NK-92 (cell line): ENCODE data around the gene SMIM10L2A.
"Not testable (repeated sequence)": the region's sequence is repeated elsewhere in the genome, so short reads cannot be mapped to it uniquely, and the experiment has no call there.

ENCODE experiments used
- DNase-seq: peaks from one replicate; lab custom pipeline; 2025; ENCODE audit not compliant: unreplicated experiment; lab: John Stamatoyannopoulos, UW

SMIM10L2A gene

DNA sequence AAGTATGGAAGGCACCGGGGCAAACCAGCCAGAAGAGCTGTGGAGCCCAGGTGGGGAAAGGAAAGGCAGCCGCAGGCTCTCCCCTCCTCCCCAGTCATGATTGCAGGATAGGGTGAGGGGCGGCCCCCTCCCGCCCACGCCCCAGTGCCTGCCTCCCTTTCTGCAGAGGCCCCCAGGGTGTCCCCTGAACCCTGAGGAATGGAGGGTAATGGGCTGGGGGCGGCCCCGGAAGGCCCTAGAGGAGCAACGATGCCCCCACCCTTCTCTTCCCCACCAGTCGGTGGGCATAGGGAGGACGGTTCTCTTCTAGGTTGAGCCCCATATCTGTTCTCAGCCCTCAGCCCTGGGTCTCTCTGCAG, 1.0 kb downstream of the SMIM10L2A start:
- not testable (repeated sequence) for DNase-seq

DNA sequence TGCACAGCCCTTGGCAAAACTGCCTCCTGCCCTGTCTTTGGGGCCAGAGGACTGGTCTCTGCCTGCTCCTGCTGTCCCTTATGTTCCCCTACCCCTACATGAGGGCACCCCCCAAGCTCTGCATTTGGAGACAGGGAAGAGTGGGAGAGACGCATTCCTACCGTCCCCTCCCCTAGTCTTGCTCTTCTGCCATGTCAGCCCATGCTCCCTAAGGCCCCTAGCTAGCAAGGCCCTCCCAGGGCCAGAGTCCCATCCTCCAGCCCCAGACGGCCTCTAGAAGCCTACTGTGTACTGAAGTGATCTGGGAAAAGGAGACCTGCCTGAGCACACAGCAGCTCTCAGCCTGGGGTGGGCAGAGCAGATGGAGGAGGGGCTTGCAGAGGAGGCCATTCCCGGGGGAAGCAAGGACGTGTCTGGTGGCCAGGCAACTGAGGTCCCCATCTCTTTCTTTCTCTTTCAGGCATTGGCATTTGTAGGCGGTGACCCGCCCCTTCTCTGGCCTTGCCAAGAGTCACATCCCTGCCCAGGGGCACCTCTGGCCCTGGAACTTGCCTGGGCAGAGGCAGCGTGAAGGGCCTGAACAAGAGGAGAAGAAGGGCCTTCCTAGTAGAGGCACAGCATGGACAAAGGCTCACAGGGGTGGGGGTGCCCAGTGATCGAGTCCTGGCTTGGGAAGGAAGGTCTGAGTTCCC, 1.6 kb downstream of the SMIM10L2A start:
- DNase-seq = not testable (repeated sequence)

DNA sequence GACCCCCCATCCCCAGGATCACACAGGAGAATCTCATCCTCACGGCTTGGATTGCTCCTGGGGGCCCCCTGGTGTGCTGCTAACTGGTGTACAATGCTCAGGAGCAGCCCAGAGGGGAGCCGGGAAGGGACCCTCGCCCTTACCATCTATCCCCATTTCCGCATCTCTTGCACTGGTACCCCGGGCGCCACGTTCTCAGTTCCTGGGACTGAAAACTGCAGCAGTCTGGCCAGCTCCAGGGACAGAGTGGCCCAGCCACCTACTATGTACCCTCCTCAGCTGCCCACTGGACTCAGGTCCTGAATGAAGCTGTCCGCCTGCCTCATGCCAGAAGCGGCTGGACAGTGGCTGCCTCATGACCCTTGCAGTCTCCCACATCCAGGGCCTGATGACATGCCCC, 2.7 kb downstream of the SMIM10L2A start:
- DNase-seq = no peak

DNA sequence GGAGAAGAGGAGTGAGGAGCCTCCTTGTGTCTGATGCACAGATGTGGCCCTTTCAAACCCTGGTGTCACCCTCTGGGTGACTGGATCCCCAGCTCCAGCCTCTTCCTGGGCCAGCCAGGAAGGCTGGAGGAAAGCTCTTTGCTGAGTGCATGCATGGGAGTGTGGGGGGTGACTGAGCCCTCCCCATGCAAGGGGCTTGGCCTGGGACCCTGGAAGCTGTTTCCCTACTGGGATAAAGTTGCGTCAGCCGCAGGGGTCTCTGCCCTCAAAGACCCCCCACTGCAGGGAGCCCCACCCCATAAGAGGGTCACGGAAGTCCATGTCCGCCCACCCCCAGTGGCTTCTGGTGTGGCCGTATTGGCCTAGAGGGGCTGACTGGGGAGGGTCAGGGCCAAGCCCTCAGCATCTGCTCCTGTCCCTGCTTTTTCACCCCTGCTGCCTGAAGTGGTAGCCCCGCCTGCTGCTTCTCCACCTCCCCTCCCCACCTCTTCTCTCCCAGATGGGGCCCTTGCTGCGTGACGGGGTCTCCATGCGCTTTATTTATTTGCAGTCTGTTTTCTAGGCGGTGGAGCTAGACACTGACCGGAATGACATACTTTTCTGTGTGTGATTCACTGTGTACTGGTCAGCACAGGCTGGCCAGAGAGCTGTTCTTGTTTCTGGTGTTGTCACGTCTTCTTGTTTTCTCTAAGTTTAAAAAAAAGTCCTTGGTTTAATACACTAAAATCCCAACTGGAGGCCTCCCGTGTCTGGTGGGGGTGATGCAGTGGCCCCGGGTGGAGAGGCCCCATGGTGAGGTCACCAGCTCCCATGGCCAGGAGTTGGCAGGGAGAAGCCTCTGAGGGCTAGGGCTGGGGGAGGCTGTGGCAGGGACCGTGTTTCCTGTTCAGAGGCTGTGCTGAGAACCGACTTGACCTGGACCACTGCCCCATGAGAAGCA, 3.6 kb downstream of the SMIM10L2A start:
- DNase-seq = no peak

DNA sequence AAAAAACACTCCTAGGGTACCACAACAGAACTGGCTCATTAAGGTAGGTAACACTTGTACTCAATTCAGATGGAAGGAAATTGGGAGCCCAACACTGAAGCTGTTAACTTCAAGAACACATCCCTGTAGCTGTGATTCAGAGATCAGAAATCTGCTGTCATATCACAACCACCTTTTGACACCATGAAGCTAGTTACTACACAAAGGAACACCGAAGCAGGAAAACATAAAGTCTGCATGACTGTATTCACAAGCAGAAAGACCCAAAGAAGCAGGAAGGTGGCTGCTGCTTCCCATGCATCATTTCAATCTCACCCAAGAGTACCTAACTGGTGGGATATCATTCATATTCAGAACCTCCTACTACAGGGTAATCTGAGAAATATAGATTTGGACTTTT, 7.7 kb downstream of the SMIM10L2A start:
- no peak for DNase-seq

DNA sequence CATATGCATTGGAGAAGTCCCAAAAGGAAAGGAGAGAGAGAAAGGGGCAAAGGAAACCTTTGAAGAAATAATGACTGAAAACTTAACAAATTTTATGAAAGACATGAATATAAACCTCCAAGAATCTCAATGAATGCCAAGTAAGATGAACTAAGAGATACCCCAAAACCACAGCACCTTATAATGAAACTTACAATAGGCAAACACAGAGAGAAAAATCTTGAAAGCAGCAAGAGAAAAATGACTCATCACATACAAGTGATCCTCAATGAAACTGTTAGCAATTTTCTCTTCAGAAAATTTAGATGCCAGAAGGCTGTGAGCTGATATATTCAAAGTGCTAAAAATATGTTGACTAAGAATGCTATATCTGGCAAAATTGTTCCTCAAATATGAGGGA, 10.1 kb downstream of the SMIM10L2A start:
- no peak for DNase-seq

DNA sequence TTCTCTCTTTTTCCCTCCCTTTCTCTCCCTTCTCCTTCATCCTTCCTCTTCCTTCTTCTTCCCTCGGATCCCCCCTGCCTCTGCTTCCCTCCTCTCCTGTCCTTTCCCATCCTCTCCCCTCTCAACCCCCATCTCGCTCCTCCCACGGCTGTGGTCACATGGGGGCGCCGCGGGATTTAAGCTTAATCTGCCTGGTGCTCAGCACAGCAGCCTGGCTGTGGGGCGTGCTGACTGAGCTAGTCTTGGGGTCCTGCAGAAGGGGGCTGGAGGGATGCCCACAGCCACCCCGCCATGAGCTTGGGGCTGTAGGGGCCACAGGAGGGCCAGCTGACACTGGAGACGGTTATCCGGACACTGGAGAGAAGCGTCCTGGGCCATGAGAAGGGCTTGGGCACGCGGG, 10.7 kb downstream of the SMIM10L2A start:
- DNase-seq = no peak

DNA sequence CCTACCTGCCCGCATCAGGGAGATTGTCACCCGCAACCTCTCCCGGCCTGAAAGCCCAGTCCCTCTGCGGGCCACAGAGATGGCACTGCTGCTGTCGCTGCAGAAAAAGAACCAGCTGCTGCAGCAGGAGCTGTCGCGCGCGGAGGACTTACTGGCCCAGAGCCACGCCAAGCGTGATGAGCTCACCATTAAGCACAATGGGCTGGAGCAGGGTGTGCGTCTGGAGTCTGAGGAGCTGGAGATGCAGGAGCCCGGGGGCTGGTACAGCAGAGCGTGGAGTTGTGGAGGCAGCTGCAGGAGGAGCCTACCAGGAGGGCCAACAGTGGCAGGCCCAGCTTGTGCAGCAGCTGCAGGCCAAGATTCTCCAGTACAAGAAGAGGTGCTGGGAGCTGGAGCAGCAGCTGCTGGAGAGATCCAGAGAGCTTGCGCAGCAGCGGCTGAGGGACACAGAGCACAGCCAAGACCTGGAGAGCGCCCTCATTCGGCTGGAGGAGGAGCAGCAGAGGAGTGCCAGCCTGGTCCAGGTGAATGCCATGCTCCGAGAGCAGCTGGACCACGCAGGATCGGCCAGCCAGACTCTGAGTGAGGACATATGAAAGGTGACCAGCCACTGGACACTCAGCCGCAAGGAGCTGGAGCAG, 11.3 kb downstream of the SMIM10L2A start:
- no peak for DNase-seq

DNA sequence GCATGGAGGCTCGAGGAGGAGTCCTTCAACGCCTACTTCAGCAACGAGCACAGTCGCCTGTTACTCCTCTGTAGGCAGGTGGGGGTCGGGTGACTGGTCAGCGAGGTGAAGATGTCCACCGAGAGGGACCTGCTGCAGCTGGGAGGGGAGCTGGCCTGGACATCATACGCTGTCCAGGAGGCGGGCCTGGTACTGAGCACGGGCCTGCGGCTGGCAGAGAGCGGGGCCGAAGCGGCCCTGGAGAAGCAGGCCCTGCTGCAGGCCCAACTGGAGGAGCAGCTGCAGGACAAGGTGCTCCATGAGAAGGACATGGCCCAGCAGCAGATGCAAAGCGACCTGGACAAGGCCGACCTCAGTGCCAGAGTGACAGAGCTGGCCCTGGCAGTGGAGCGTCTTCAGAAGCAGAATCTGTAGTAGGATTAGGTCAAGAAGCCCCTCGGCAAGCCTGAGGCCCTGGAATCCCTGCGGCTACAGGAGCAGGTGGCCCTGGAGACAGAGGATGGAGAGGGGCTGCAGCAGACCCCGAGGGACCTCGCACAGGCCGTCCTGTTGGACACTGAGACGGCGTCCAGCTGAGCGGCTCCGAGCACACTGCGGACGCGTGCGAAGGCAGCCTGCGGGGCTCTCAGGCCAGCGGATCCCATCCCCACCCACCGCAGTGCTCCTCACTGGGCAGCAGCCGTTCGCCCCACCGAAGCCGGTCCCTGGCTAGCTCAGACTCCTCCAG, 11.9 kb downstream of the SMIM10L2A start:
- no peak for DNase-seq

DNA sequence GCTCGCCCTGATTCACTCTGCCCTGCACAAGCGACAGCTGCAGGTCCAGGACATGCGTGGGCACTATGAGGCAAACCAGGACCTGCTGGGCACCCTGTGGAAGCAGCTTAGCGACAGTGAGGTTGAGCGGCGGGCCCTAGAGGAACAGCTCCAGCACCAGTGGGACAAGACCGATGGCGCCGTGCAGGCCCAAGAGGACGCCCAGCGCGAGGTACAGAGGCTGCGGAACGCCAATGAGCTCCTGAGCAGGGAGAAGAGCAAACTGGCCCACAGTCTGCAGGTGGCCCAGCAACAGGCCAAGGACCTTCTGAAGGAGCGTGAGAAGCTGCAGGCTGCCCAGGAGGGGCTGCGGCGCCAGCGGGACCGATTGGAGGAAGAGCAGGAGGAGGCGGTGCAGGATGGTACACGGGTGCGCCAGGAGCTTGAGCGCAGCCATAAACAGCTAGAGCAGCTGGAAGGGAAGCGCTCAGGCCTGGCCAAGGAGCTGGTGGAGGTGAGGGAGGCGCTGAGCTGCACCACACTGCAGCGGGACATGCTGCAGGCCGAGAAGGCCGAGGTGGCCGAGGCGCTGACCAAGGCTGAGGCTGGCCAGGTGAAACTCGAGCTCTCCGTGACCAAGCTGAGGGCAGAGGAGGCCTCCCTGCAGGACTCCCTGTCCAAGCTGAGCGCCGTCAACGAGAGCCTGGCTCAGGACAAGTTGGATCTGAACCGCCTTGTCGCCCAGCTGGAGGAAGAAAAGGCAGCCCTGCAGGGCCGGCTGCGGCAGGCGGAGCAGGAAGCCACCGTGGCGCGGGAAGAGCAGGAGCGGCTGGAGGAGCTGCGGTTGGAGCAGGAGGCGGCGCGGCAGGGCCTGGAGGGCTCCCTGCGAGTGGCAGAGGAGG, 12.8 kb downstream of the SMIM10L2A start:
- DNase-seq = no peak

DNA sequence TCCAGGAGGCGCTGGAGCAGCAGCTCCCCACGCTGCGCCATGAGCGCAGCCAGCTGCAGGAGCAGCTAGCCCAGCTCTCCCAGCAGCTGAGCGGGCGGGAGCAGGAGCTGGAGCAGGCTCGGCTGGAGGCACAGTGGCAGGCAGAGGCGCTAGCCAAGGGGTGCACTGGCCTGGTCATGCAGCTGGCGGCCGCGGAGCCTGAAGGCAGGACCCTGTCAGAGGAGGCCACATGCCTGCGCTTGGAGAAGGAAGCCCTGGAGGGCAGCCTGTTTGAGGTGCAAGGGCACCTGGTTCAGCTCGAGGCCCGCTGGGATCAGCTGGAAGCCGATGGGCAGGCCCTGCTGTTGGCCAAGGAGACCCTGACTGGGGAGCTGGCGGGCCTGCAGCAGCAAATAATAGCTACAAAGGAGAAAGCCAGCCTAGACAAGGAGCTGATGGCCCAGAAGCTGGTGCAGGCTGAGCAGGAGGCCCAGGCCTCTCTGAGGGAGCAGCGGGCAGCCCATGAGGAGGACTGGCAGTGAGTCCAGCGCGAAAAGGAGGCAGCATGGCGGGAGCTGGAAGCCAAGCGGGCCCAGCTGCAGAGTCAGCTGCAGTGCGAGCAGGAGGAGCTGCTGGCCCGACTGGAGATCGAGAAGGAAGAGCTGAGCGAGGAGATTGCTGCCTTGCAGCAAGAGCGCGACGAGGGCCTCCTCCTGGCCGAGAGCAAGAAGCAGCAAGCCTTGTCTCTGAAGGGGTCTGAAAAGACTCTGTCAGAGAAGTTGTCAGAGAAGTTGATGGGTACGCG, 13.6 kb downstream of the SMIM10L2A start:
- DNase-seq = no peak

DNA sequence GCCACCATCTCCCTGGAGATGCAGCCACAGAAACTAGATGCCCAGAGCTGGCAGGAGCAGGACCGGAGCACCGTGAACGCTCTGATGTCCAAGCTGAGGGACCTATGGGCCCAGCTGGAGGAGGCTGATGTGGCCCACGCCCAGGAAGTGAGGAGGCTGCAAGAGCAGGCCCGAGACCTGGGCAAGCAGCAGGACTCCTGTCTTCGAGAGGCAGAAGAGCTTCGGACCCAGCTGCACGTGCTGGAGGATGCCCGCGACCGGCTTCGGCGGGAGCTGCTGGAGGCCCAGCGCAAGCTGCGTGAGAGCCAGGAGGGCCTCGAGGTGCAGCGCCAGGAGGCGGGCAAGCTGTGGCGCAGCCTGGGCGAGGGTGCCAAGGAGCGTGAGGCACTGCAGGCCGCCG, 14.2 kb downstream of the SMIM10L2A start:
- no peak for DNase-seq

DNA sequence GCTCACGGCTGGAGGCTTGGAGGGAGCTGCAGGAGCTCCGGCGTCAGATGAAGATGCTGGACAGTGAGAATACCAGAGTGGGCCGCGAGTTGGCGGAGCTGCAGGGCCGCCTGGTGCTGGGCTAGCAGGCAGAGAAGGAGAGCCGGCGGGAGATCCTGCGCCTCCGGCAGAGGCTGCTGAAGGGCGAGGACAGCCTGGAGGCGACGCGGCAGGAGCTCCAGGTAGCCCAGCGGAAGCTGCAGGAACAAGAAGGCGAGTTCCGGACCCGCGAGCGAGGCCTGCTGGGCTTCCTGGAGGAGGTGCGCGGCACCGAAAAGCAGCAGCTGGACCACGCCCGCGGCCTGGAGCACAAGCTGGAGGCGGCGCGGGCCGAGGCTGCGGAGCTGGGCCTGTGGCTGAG, 14.7 kb downstream of the SMIM10L2A start:
- no peak for DNase-seq

DNA sequence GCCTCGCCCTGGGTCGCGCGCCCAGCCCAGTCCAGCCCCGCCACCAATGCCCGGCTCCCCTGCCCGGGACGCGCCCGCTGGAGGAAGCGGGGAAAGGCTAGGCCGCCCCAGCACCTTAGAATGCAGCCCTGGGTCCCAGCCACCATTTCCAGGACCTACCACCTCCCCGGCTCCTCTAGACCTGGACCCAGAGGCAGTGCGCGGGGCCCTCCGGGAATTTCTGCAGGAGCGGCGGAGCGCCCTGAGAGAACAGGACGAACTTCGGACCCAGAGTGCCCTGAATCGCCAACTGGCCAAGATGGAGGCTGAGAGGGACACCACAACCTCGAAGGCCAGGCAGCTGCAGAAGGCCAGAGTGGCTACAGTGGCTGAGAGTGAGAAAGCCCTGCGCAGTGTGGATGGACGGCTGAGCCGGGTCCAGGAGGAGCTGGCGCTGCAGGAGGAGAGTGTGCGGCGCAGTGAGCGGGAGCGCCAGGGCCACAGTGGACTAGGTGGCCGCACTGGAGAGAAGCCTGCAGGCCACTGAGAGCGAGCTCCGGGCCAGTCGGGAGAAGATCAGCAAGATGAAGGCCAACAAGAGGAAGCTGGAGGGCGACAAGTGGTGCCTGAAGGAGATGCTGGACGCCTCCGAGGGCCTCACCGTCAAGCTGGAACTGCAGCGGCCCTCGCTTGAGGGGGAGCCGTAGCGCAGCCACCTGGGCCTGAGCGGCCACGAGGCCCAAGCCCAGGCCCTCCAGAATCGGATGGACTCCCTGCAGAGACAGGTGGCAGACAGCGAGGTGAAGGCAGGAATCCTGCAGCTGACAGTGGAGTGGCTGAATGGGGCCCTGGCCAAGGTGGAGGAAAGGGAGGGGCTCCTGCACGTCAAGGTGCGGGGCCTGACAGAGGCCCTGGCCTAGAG, 15.5 kb downstream of the SMIM10L2A start:
- DNase-seq = no peak

DNA sequence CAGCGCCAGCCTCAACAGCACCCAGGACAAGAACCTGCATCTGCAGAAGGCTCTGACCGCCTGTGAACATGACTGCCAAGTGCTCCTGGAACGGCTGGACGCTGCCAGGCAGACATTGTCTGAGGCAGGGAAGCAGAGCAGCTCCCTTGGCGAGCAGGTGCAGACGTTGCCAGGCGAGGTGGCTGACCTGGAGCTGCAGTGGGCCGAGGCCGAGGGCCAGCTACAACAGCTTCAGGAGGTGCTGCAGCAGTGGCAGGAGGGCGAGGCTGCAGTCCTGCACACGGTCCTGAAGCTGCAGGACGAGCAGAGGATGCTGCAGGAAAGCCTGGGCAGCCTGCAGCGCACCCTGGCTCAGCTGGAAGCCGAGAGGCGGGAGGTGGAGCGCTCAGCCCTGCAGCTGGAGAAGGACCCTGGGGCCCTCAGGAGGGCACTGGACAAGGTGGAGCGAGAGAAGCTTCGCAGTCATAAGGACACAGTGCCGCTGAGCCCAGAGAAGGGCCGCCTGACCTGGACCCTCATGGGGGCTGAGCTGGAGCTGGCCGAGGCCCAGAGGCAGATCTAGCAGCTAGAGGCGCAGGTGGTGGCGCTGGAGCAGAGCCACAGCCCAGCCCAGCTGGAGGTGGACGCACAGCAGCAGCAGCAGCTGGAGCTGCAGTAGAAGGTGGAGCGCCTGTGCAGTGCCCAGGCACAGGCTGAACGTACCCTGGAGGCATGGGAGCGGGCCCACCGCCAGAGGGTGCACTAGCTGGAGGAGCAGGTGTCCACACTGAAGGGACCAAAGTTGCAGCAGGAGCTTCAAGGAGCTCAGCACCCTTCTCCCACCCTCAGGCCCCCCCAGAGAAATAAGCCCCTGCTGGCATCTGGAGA, 16.4 kb downstream of the SMIM10L2A start:
- no peak for DNase-seq

DNA sequence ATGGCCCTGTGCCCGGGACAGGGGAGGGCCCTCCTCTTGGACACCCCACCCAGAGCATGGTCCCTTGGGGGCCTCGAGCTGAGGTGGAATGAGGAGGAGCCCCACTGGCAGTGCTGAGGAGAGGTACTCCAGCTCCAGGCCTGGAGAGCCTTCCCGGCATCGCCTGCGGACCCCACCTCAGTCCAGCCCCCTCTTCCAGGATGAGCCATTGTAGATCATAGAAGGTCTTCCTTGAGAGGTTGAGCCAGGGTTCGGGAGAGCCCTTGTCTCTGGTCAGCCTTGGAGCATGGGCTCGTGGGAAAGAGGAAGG, 16.9 kb downstream of the SMIM10L2A start:
- DNase-seq = no peak

DNA sequence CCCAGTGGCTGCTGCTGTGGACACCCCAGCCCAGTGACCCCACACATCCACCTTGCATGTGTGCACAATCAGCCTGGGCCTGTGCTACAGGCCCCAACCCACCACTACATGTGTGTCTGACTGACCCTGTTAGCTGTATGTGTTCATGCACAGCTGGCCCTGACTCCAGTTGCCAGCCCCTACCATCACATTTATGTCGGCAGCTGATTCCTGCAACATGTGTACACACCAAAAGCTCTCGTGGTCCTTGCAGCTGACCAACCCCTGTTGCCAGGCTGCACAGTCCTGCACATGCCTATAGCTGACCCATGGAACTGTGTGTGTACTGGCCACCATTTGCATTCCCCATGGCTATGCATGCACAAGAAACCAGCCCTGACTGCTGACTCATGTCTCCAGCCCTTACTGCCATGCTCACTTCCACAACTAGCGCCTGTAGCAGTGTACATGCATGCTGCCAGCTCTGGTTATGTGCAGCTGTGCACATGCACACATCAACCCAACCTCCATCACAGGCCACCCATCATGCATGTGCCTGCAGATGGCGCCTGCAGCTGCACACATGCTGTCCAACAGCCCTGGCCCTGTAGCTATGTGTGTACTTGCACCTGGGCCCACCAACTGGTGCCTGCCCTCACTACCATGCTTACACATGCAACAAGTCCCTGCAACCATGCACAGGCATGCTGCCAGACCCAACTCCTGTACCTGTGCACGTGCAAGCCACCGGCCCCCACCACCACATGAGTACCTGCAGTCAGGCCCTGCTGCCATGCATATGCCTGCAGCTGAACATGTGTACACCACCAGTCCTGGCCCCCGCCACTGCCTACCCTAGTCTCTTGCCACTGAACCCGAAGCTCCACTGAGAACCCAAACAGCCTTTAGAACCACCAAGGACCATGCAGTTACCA, 28.1 kb downstream of the SMIM10L2A start:
- DNase-seq = no peak
